CD4-positive, alpha-beta T cell (primary cell): ENCODE data around the gene CDH12. TPM values are rescaled to one million over a fixed set of nuclear protein-coding genes. Genes with fewer than 3 reads are reported as not detected.

Experiments used
- ATAC-seq: fragments of 200-7000 bp; cut with Tn5 transposase; one replicate; pipeline ENCODE4 v1.10.0; 2022; ENCODE audit warnings: mild to moderate bottlenecking; ENCODE audit not compliant: poor library complexity
- CTCF ChIA-PET: fragments of 350-600 bp; sonication (Branson Sonifier 250); formaldehyde crosslinking; loops from one replicate; lab custom pipeline; 2021; ENCODE audit warnings: antibody characterized with exemption, inconsistent platforms; lab: Charles Lee
- POLR2A ChIA-PET: fragments of 350-600 bp; sonication (Branson Sonifier 250); formaldehyde crosslinking; loops from one replicate; lab custom pipeline; 2021; ENCODE audit warnings: antibody characterized with exemption, inconsistent platforms; lab: Charles Lee
- DNase-seq, 14 experiments: peaks; one replicate each; pipeline ENCODE4 v3.0.0-alpha.2; 2013 to 2020; ENCODE audit warnings: mixed read lengths in 2 of 14
- H3K27ac ChIP-seq, 2 donors: one replicate each; pipeline versions ENCODE4 v1.5.1 to v1.7.0; 2013; ENCODE audit warnings: low read length in 2 of 2, low read depth in 1 of 2, mild to moderate bottlenecking in 1 of 2
- H3K27me3 ChIP-seq, 2 experiments: 1 replicate in 1 of 2; 2 replicates in 1 of 2; pipeline versions ENCODE4 v1.6.1 to v1.7.0; 2013; ENCODE audit warnings: low read length in 2 of 2, control low read depth in 1 of 2, mild to moderate bottlenecking in 1 of 2, moderate library complexity in 1 of 2; ENCODE audit not compliant: insufficient read depth in 2 of 2, control insufficient read depth in 1 of 2
- H3K36me3 ChIP-seq: one replicate; pipeline ENCODE4 v1.6.1; 2013; ENCODE audit warnings: low read length, control low read depth; ENCODE audit not compliant: insufficient read depth
- H3K4me1 ChIP-seq: one replicate; pipeline ENCODE4 v1.6.1; 2013; ENCODE audit warnings: low read length, control low read depth; ENCODE audit not compliant: insufficient read depth
- H3K4me3 ChIP-seq: one replicate; pipeline ENCODE4 v1.5.1; 2013; ENCODE audit warnings: mild to moderate bottlenecking, low read length, moderate library complexity
- H3K9me3 ChIP-seq, 2 experiments: 1 replicate in 1 of 2; 2 replicates in 1 of 2; pipeline versions ENCODE4 v1.6.1 to v1.7.0; 2013; ENCODE audit warnings: low read length in 2 of 2, mild to moderate bottlenecking in 2 of 2, control low read depth in 1 of 2, moderate library complexity in 1 of 2; ENCODE audit not compliant: control insufficient read depth in 1 of 2, insufficient read depth in 1 of 2
- H3K27ac Mint-ChIP-seq: one replicate; pipeline ENCODE4 v1.8.0; 2020; ENCODE audit warnings: mixed read lengths
- H3K27me3 Mint-ChIP-seq: one replicate; pipeline ENCODE4 v1.8.0; 2021; ENCODE audit warnings: mixed read lengths
- H3K36me3 Mint-ChIP-seq: one replicate; pipeline ENCODE4 v1.8.0; 2021; ENCODE audit warnings: low read depth, mixed read lengths
- H3K4me1 Mint-ChIP-seq: one replicate; pipeline ENCODE4 v1.8.0; 2021; ENCODE audit warnings: low read depth, mixed read lengths
- H3K4me3 Mint-ChIP-seq: one replicate; pipeline ENCODE4 v1.8.0; 2020; ENCODE audit warnings: mild to moderate bottlenecking, mixed read lengths
- H3K9me3 Mint-ChIP-seq: one replicate; pipeline ENCODE4 v1.8.0; 2020; ENCODE audit warnings: mixed read lengths
- intact Hi-C, 2 experiments: fragments of 100-400 bp; cut with DNase I in 1 of 2; cut with micrococcal nuclease in 1 of 2; formaldehyde crosslinking; loops; one replicate each; pipeline versions ENCODE4 v1.15.1 to v1.9.0; 2023 to 2025; cut with DNase I, micrococcal nuclease
- total RNA-seq, 174 experiments: library from RNA in 2 of 174; stranded (reverse) in 2 of 174; gene quantifications; one replicate each; pipeline ENCODE4 v1.2.3 and lab custom pipeline; 2021 to 2026
- TF ChIP-seq, protein P1 (sequence below): fragments of 200-600 bp; IDR thresholded peaks from one replicate; pipeline ENCODE4 v1.8.0; 2022; ENCODE audit warnings: antibody characterized with exemption, mild to moderate bottlenecking

CDH12 gene
- total RNA-seq, 2 experiments from 2014 or later: not detected

DNA sequence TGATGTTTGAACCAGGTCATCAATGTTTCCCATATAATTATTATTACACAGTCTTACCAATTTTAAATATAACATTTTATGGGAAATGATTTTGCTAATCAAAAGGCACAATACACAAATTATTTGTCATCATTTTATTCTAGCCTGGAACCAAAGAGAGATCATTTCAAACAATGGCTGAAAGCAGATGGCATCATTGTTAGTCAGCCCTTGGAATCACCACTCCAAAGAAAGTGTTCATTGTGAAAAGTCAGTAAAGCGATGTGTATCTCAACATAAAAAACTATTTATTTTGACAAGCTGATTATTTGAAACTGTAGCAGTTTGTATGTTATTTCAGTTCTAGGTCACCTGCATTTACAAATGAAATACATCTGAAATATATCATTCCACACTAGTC is 1068.7 kb downstream of the CDH12 start:
- intact Hi-C loops: no loop called here
- ATAC-seq: no peak
- Histone ChIP-seq H3K4me3 (no peak overlapping the region), H3K27me3 (no peaks in the 10 kb centered on the region), H3K36me3 (no peaks in the 10 kb centered on the region), H3K9me3 (no peaks in the 10 kb centered on the region), H3K4me1 (no peaks in the 10 kb centered on the region), H3K27ac (no peak overlapping the region)
- POLR2A ChIA-PET: no interaction called here
- peaks cover 7% of the 10 kb centered on the region for H3K9me3 Mint-ChIP-seq
- no peaks in the 10 kb centered on the region for H3K4me1 Mint-ChIP-seq
- H3K36me3 Mint-ChIP-seq: no peaks in the 10 kb centered on the region
- H3K4me3 Mint-ChIP-seq: no peak overlapping the region
- TF ChIP-seq, protein P1, sequence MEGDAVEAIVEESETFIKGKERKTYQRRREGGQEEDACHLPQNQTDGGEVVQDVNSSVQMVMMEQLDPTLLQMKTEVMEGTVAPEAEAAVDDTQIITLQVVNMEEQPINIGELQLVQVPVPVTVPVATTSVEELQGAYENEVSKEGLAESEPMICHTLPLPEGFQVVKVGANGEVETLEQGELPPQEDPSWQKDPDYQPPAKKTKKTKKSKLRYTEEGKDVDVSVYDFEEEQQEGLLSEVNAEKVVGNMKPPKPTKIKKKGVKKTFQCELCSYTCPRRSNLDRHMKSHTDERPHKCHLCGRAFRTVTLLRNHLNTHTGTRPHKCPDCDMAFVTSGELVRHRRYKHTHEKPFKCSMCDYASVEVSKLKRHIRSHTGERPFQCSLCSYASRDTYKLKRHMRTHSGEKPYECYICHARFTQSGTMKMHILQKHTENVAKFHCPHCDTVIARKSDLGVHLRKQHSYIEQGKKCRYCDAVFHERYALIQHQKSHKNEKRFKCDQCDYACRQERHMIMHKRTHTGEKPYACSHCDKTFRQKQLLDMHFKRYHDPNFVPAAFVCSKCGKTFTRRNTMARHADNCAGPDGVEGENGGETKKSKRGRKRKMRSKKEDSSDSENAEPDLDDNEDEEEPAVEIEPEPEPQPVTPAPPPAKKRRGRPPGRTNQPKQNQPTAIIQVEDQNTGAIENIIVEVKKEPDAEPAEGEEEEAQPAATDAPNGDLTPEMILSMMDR: no peak
- no peaks in the 10 kb centered on the region for H3K27me3 Mint-ChIP-seq
- H3K27ac Mint-ChIP-seq: no peak overlapping the region
- CTCF ChIA-PET: no interaction called here
- DNase-seq: no peak

DNA sequence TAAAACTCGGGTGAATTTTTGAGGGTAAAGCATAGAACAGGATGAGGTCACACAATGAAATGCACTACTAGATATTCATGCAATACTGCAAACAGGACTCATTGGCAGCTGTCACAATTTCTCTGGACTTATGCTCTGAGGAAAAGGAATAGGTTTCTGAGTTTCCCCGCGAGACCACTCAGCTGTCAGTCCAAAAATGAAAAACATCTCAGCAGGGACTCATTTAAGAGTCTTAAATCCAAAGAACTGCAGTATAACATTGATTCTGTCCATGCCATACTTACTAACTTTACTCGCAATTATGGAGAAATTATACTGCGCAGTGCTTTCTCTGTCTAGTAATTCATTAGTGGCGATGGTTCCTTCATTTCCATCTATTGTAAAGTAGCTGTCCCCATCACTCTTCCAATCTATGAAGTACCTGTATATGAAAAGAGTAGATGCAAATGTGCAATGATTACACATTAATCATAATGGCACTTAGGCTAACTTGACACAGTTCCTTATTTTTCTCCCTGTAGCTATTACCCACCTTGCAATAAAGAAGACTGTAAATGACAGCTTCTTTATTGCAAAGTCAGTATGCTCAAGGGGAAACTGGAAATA is 1070.0 kb downstream of the CDH12 start:
- CTCF ChIA-PET: no interaction called here
- DNase-seq (no peak), ATAC-seq (no peak)
- Mint-ChIP-seq H3K36me3 (no peaks in the 10 kb centered on the region), H3K9me3 (peaks cover 7% of the 10 kb centered on the region), H3K4me3 (no peak overlapping the region), H3K27me3 (no peaks in the 10 kb centered on the region), H3K27ac (no peak overlapping the region), H3K4me1 (no peaks in the 10 kb centered on the region)
- Histone ChIP-seq H3K36me3 (no peaks in the 10 kb centered on the region), H3K9me3 (no peaks in the 10 kb centered on the region), H3K4me3 (no peak overlapping the region), H3K4me1 (no peaks in the 10 kb centered on the region), H3K27ac (no peak overlapping the region), H3K27me3 (no peaks in the 10 kb centered on the region)
- intact Hi-C loops: no loop called here
- TF ChIP-seq, protein P1: no peak
- POLR2A ChIA-PET: no interaction called here

DNA sequence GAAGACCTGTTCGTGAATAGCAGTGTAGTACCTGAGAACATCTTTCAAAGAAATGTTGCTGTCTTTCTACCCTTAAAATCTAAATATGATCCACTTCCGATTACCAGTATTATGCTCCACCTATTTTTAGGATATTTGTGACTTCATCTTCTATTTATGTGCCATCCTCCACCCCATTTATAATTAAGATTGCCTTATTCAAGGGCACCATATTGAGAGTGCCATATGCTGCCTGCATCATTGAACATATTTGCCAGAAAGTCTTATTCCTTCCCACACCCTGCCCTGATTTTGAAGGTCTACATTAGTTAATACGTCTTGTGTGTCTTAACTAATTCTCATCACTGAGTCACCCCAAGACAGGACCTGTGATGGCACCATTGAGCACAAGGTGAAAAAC is 1076.7 kb downstream of the CDH12 start:
- ChIA-PET POLR2A (no interaction called here), CTCF (no interaction called here)
- Histone ChIP-seq H3K36me3 (no peaks in the 10 kb centered on the region), H3K4me3 (no peak overlapping the region), H3K27ac (no peak overlapping the region), H3K4me1 (no peaks in the 10 kb centered on the region), H3K9me3 (peaks cover 0 to 4% of the 10 kb centered on the region in 2 experiments), H3K27me3 (no peaks in the 10 kb centered on the region)
- H3K9me3 Mint-ChIP-seq: peaks cover 12% of the 10 kb centered on the region
- no peak overlapping the region for H3K27ac Mint-ChIP-seq
- H3K27me3 Mint-ChIP-seq: no peaks in the 10 kb centered on the region
- ATAC-seq (no peak), DNase-seq (no peak)
- TF ChIP-seq, protein P1: no peak
- intact Hi-C loops: no loop called here
- H3K4me1 Mint-ChIP-seq: no peaks in the 10 kb centered on the region
- H3K4me3 Mint-ChIP-seq: no peak overlapping the region
- H3K36me3 Mint-ChIP-seq: no peaks in the 10 kb centered on the region
